Endothelial cell of umbilical vein (primary cell): ENCODE measurements around the gene GPS1. TPM values are rescaled to one million over a fixed set of nuclear protein-coding genes. Genes with fewer than 3 reads are reported as not detected.
A peak's percentile ranks its signal among the peaks of the same experiment; 100 is the strongest.

Experiments used
- BruUV-seq: library from RNA; stranded (reverse); fragments of 400-500 nt; replicated peaks from 2 replicates; lab custom pipeline; 2021; lab: Mats Ljungman, UMichigan
- CTCF ChIA-PET: fragments of 300-600, 350-600 bp; sonication (Branson Sonifier 250); formaldehyde crosslinking; loops from one replicate; lab custom pipeline; 2021; ENCODE audit warnings: antibody characterized with exemption, inconsistent platforms; lab: Charles Lee
- POLR2A ChIA-PET: fragments of 300-600, 350-600 bp; sonication (Branson Sonifier 250); formaldehyde crosslinking; loops from one replicate; lab custom pipeline; 2021; ENCODE audit warnings: antibody characterized with exemption, inconsistent platforms; lab: Charles Lee
- DNase-seq: peaks from one replicate; pipeline ENCODE4 v3.0.0-alpha.2; 2011; ENCODE audit warnings: low read depth, low spot score
- FAIRE-seq: peaks from 2 replicates; lab custom pipeline; 2011; peaks lifted over from hg19 to GRCh38; lab: Jason Lieb, UNC
- H2AFZ ChIP-seq: 2 replicates; pipeline ENCODE4 v1.6.0; 2012; ENCODE audit warnings: low read depth, low read length, control low read depth, inconsistent platforms
- H3K27ac ChIP-seq: 2 replicates; pipeline ENCODE4 v1.5.1; 2011; ENCODE audit warnings: low read depth, mild to moderate bottlenecking, control low read depth, low read length, moderate library complexity; ENCODE audit not compliant: insufficient read depth
- H3K27me3 ChIP-seq, 2 experiments: 2 replicates each; pipeline versions ENCODE4 v1.6.0 to v1.6.1; 2011; ENCODE audit warnings: low read length in 2 of 2, mixed read lengths in 1 of 2; ENCODE audit not compliant: control insufficient read depth in 2 of 2, insufficient read depth in 2 of 2
- H3K36me3 ChIP-seq, 2 experiments: 2 replicates in 1 of 2; 3 replicates in 1 of 2; pipeline ENCODE4 v1.5.1; 2011; ENCODE audit warnings: low read length in 2 of 2, mild to moderate bottlenecking in 1 of 2, moderate library complexity in 1 of 2; ENCODE audit not compliant: control insufficient read depth in 2 of 2, insufficient read depth in 2 of 2; ENCODE audit errors: extremely low read depth in 1 of 2
- H3K4me1 ChIP-seq: 3 replicates; pipeline ENCODE4 v1.5.1; 2011; ENCODE audit warnings: mild to moderate bottlenecking, low read length; ENCODE audit not compliant: control insufficient read depth, insufficient read depth; ENCODE audit errors: extremely low read depth
- H3K4me2 ChIP-seq: 2 replicates; pipeline ENCODE4 v1.6.1; 2011; ENCODE audit warnings: low read length, control low read depth, mixed read lengths; ENCODE audit not compliant: insufficient read depth
- H3K4me3 ChIP-seq, 3 experiments: fragments of 200-600 bp in 1 of 3; sonication (generic), shearing (Covaris generic) in 1 of 3; replicated peaks in 1 of 3; 2 replicates each; pipeline ENCODE4 v1.5.1; 2011 to 2016; ENCODE audit warnings: control low read depth in 3 of 3, low read length in 3 of 3, mild to moderate bottlenecking in 2 of 3, inconsistent platforms in 1 of 3, low read depth in 1 of 3, moderate library complexity in 1 of 3; ENCODE audit not compliant: insufficient read depth in 1 of 3
- H3K79me2 ChIP-seq: 2 replicates; pipeline ENCODE4 v1.6.0; 2012; ENCODE audit warnings: low read length, inconsistent platforms; ENCODE audit not compliant: control insufficient read depth, insufficient read depth
- H3K9ac ChIP-seq: replicated peaks from 2 replicates; pipeline ENCODE3; 2011; ENCODE audit warnings: low read length, control low read depth; ENCODE audit not compliant: insufficient read depth; ENCODE audit errors: extremely low read depth
- H3K9me1 ChIP-seq: replicated peaks from 3 replicates; pipeline ENCODE4 v1.6.0; 2011; ENCODE audit warnings: mild to moderate bottlenecking, low read length; ENCODE audit not compliant: control insufficient read depth, insufficient read depth; ENCODE audit errors: extremely low read depth
- H3K9me3 ChIP-seq: replicated peaks from 2 replicates; pipeline ENCODE4 v1.5.1; 2012; ENCODE audit warnings: low read length, inconsistent platforms; ENCODE audit not compliant: control insufficient read depth, insufficient read depth
- H4K20me1 ChIP-seq: replicated peaks from 2 replicates; pipeline ENCODE3; 2011; ENCODE audit warnings: mild to moderate bottlenecking, low read length; ENCODE audit not compliant: control insufficient read depth, insufficient read depth; ENCODE audit errors: extremely low read depth
- EZH2 ChIP-seq: IDR thresholded peaks from 2 replicates; pipeline ENCODE4 v1.6.1; 2012; ENCODE audit warnings: borderline replicate concordance, low read depth, mild to moderate bottlenecking, moderate library complexity, low read length, inconsistent platforms; ENCODE audit not compliant: severe bottlenecking
- FOS ChIP-seq: IDR thresholded peaks from 2 replicates; pipeline ENCODE4 v1.6.1; 2011; ENCODE audit warnings: mild to moderate bottlenecking, low read length, moderate library complexity, borderline replicate concordance; ENCODE audit not compliant: insufficient read depth
- GATA2 ChIP-seq: IDR thresholded peaks from 2 replicates; pipeline ENCODE4 v1.7.0; 2011; ENCODE audit warnings: low read depth, mild to moderate bottlenecking, moderate library complexity, mixed read lengths, low read length; ENCODE audit not compliant: insufficient read length, insufficient read depth
- JUN ChIP-seq: IDR thresholded peaks from 2 replicates; pipeline ENCODE4 v1.6.1; 2011; ENCODE audit warnings: borderline replicate concordance, low read depth; ENCODE audit not compliant: insufficient read length, insufficient read depth
- MYC ChIP-seq: IDR thresholded peaks from one replicate; pipeline ENCODE4 v1.6.1; 2011; ENCODE audit warnings: mild to moderate bottlenecking, low read depth, low read length
- POLR2A ChIP-seq: IDR thresholded peaks from 2 replicates; pipeline ENCODE4 v1.6.1; 2012; ENCODE audit warnings: low read depth, mild to moderate bottlenecking, control low read depth, low read length
- POLR2AphosphoS5 ChIP-seq: IDR thresholded peaks from 2 replicates; pipeline ENCODE4 v1.6.1; 2012; ENCODE audit warnings: low read depth, mild to moderate bottlenecking, control low read depth, low read length, moderate library complexity; ENCODE audit not compliant: insufficient read depth
- dilution Hi-C: fragments of 300-500 bp; cut with MboI; formaldehyde crosslinking; loops from one replicate; pipeline ENCODE4 v1.15.0; 2019; ENCODE audit warnings: low sequenced_read_pairs; ENCODE audit not compliant: extremely low pct_ligation_motif_present
- intact Hi-C: fragments of 100-400 bp; cut with micrococcal nuclease; formaldehyde crosslinking; loops from one replicate; pipeline ENCODE4 v1.10.0; 2022
- polyA plus RNA-seq, 4 experiments: library from polyadenylated mRNA; depleted of rRNA in 3 of 4; stranded (reverse) in 3 of 4; unstranded in 1 of 4; fragments of >200 nt; gene quantifications; 2 replicates each; pipeline versions ENCODE4 v1.2.1 to v1.2.3, GENCODE V29; 2011 to 2012; ENCODE audit warnings: missing spikeins in 1 of 4
- total RNA-seq: library from RNA; stranded (reverse); gene quantifications from 2 replicates; pipeline ENCODE4 v1.2.3, GENCODE V29; 2021
- TF ChIP-seq, protein P1 (sequence below): IDR thresholded peaks from 2 replicates; pipeline ENCODE4 v1.6.1; 2011; ENCODE audit not compliant: insufficient read depth, insufficient read length
- TF ChIP-seq, protein P2 (sequence below), 2 donors: IDR thresholded peaks; 1 replicate in 1 of 2; 2 replicates in 1 of 2; pipeline ENCODE4 v1.5.1; 2011; ENCODE audit warnings: low read length in 2 of 2, mild to moderate bottlenecking in 2 of 2, moderate library complexity in 2 of 2, control low read depth in 1 of 2, inconsistent platforms in 1 of 2, low read depth in 1 of 2; ENCODE audit not compliant: insufficient read depth in 1 of 2; ENCODE audit errors: extremely low read depth in 1 of 2

Gene GPS1
- total and polyA plus RNA-seq, 2 donors (not counting 3 experiments of a cell fraction or from before 2014, with no cell fraction given), result 116 to 178 TPM

DNA sequence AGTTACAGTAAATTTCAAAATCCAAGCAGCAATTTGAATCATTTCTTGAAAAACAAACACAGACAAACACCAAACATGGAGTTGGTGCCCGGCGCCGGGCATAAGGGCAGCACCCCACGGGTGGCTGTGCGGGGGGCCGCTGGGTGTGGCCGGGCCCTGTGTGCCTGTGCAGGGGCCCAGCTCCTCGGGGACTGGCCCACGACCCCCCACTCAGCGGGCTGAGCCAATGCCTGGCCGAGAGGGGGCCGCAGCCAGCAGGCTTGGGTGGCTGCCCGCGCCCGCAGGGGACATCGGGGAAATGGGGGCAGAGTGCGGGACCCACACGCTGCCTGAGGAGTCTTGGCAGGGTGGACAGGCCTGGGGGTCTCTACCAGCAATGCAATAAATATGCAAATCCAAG lies 26.7 kb downstream of the GPS1 start:
- POLR2A ChIA-PET, result no interaction called here
- dilution Hi-C loops, result no loop called here

More for the DNA sequence above, 26.7 kb downstream of the GPS1 start:
- no peak for DNase-seq
- H3K4me2 ChIP-seq, result no peak overlapping the region
- H4K20me1 ChIP-seq, result no peaks in the 10 kb centered on the region
- TF ChIP-seq POLR2AphosphoS5, result no peak
- TF ChIP-seq MYC, result no peak
- TF ChIP-seq GATA2, result no peak
- TF ChIP-seq FOS, result no peak
- TF ChIP-seq POLR2A, result no peak
- TF ChIP-seq, protein P1, sequence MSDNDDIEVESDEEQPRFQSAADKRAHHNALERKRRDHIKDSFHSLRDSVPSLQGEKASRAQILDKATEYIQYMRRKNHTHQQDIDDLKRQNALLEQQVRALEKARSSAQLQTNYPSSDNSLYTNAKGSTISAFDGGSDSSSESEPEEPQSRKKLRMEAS, result no peak
- TF ChIP-seq JUN, result no peak
- TF ChIP-seq EZH2, result no peak
- TF ChIP-seq, protein P2, sequence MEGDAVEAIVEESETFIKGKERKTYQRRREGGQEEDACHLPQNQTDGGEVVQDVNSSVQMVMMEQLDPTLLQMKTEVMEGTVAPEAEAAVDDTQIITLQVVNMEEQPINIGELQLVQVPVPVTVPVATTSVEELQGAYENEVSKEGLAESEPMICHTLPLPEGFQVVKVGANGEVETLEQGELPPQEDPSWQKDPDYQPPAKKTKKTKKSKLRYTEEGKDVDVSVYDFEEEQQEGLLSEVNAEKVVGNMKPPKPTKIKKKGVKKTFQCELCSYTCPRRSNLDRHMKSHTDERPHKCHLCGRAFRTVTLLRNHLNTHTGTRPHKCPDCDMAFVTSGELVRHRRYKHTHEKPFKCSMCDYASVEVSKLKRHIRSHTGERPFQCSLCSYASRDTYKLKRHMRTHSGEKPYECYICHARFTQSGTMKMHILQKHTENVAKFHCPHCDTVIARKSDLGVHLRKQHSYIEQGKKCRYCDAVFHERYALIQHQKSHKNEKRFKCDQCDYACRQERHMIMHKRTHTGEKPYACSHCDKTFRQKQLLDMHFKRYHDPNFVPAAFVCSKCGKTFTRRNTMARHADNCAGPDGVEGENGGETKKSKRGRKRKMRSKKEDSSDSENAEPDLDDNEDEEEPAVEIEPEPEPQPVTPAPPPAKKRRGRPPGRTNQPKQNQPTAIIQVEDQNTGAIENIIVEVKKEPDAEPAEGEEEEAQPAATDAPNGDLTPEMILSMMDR (IDR thresholded peaks at IDR 0.05; ENCODE audit: extremely low read depth in 1 of 2, insufficient read depth in 1 of 2, low read depth in 1 of 2, low read length in 2 of 2), result no peak
- no peak overlapping the region for H3K27ac ChIP-seq
- peaks cover 24 to 40% of the 10 kb centered on the region in 2 experiments for H3K36me3 ChIP-seq
- H3K27me3 ChIP-seq, result no peaks in the 10 kb centered on the region
- H3K4me3 ChIP-seq, result no peak overlapping the region
- no peaks in the 10 kb centered on the region for H3K79me2 ChIP-seq
- no peak overlapping the region for H2AFZ ChIP-seq
- H3K9me1 ChIP-seq, result no peaks in the 10 kb centered on the region
- CTCF ChIA-PET, result no interaction called here
- no peaks in the 10 kb centered on the region for H3K9me3 ChIP-seq
- no peak overlapping the region for H3K9ac ChIP-seq
- intact Hi-C loops, result no loop called here
- H3K4me1 ChIP-seq, result no peaks in the 10 kb centered on the region
- FAIRE-seq, result no peak
- TSS peak; percentile 51 for BruUV-seq
